NCI-H2029 treated with DMSO at 0.1 percent for 48 hours (cell line): ENCODE data around the gene TGFBR2.

ENCODE experiments used
- DNase-seq: peaks from one replicate; lab custom pipeline; 2025; lab: John Stamatoyannopoulos, UW

TGFBR2 gene

DNA sequence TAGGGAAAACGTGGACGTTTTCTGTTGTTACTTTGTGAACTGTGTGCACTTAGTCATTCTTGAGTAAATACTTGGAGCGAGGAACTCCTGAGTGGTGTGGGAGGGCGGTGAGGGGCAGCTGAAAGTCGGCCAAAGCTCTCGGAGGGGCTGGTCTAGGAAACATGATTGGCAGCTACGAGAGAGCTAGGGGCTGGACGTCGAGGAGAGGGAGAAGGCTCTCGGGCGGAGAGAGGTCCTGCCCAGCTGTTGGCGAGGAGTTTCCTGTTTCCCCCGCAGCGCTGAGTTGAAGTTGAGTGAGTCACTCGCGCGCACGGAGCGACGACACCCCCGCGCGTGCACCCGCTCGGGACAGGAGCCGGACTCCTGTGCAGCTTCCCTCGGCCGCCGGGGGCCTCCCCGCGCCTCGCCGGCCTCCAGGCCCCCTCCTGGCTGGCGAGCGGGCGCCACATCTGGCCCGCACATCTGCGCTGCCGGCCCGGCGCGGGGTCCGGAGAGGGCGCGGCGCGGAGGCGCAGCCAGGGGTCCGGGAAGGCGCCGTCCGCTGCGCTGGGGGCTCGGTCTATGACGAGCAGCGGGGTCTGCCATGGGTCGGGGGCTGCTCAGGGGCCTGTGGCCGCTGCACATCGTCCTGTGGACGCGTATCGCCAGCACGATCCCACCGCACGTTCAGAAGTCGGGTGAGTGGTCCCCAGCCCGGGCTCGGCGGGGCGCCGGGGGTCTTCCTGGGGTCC lies at the start of gene TGFBR2:
Gene TGFBR2 (plus strand): TSS at position 301 of the 731 bp plus-strand sequence. CDS start 283 bp downstream, at position 584.
- peak; percentile 64 for DNase-seq

DNA sequence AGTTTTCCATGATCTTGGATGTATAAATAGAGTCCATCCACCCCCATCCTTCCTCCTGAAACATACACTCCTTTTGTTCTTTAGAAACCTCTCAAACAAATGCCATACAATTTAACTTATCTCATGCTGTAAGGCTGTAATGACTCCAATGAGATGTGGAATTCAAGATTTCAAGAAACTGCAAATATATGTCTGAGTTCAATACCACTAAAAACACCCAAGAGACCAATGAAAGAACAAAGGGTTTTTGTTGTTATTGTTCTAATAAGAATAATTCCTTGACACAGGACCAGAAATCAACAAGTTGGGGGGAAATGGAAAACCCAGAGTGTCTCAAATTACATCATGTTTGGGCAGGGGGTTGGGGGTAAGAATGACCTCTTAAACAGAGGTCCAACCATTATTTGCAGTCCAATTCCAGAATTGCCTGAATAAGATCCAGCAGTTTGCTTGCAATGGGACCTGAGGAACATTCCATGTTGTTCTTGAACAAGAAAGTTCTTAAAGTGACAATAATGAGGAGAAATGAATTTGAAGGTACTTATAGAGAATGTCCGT lies 48.6 kb upstream of the TGFBR2 start:
- DNase-seq: no peak

DNA sequence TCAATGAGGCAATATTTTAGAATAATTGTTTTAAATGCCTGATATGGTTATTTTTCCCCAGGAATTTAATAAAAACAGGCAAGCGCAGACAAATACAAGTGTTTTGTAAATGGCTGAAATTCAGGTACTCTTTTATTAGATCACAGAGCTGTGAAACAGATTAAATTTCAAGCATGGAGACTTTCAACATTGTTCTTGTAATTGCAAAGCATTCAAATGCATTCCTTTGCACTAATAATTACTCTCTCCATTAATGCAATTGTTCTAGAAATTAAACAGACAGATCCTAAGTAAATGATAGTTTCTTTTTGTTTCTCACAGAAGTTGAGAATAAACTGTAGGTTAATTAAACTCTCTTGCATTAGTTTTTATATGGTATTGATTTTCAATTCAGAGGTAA lies 42.4 kb upstream of the TGFBR2 start:
- DNase-seq: no peak

DNA sequence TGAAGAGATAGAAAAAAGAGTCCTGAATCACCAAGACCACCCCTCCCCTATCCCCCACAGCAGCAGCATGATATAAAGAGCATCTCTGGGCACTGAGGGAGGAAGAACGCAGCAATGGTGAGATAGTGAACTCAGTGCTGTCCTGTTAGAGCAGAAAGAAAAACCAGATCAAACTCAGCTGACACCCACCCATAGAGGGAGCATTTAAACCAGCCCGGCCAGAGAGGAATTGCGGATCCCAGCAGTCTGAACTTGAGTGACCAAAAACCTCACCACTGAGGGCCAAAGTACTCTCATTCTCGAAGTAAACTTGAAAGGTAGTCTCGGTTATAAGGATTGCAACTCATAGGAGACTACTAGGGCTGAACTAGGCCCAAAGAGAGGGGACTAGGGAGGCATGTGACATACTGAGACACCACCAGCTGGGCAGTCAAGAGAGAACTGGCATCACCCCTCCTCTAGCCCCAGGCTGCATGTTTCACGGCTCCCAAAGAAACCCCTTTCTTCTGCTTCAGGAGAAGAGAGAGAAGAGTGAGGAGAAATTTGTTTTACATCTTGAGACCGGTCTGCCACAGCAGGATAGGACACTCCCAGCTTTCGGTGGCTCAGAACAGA lies 39.2 kb upstream of the TGFBR2 start:
- no peak for DNase-seq

DNA sequence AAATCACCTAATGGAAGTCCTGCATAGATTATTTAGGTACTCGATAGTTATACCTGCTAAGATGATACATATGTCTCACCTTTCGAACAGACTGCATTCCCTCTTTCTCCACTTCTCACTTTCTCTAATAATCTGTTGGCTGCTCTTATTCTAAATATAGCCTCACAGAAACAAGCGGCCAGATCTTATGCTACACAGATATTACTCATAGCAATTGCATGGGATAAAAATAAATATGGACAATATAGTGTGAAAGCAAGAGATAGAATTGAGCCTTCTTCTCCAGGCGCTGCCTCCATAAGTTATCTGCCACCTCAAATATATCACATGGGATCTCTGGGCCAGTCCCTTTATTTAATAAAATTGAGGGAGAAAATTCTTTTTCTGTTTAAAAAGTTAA lies 29.5 kb upstream of the TGFBR2 start:
- DNase-seq: no peak

DNA sequence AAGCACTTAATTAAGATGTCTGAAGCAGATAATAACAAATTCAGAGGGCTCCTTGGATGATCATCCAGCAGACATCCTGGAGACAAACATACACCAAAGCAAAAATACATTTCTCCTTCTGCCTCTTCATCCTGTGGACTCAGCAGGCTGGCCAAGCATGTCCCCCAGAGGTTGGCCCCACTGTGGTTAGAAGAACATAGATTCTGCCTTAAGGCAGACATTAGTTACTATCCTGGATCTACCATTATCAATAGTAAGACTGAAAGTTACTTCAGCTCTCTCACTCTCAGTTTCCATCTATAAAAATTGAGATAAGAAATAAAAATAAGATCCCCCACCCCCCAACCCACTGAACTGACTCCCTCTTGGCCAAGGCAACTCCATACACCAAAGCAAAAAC lies 28.6 kb upstream of the TGFBR2 start:
- DNase-seq: no peak

DNA sequence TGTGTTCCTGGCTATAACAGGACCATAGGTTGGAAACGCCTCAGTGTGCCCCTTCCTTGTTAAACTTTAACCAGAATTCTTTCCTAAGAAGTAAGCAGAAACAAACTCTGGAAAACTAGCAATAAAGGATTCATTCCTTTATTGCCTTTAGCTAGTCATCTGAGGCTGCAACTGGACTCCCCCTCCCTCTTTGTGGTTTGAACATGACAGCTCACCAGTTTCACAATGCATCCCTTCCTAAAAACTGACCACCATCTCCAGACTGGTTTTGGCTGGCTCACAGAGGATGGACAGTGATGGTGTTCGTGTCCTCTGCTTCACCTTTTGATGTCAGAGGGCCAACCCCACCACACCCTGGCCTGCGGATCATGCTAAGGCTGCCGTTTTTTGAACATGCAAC lies 27.9 kb upstream of the TGFBR2 start:
- no peak for DNase-seq

DNA sequence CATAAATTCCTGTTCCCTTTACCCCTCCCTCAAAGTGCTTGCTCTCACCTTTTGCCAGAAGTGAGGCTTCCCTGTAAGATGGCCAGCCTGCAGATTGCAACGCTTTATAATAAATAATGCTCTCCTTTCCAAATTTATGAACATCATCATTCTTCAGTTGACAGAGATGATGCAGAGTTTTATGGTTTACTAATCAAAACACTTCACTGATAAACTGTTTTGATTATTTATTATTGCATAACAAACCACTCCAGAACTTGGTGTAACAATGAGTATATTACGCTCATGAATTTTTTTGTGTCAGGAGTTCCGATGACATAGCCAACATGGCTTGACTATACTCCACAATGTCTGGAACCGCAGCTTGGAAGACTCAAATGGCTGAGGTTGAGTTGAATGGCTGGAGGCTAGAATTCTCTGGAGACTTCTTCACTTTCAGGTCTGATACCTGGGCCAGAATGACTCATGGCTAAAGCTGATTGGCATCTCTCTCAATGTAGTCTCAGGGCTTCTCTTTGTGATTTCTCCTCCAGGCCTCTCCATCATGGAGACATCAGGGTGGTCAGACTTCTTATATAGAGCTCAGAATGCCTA lies 27.3 kb upstream of the TGFBR2 start:
- no peak for DNase-seq

DNA sequence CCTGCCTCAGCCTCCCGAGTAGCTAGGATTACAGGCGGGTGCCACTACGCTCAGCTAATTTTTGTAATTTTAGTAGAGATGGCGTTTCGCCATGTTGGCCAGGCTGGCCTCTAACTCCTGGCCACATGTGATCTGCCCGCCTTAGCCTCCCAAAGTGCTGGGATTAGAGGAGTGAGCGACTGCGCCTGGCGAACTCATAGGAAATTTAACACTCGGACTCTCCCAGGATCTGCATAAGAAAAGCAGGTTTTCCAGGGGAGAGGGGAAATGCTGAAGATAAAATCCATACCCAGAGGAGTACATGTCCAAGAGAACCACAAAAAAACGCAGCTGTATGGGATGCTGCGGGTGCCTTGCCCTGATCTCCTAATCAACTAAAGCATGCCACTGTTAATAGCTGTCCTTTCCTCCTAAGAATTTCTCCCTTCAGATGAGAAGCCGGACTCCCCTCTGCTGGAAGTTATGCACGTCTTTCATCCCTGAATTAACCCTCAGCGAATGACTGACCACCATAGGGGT lies 25.3 kb upstream of the TGFBR2 start:
- no peak for DNase-seq

DNA sequence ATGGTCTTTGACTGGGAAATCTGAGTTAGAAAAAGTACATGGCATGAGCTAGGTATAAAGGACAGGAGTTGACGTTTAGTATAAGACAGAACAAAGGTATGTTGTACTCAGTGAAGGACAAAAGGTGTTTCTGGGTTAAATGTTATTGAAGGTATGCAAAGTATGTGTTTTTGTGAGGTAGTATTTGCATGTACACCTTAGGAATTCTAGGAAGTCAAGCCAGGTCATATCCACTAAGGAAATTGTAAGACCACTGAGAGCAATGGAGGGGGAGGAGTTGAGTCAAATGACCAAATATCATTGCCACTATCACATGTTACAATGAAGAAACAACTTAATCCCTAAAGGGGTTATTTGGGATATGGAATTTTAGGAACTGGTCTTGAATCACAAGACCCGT lies 24.4 kb upstream of the TGFBR2 start:
- no peak for DNase-seq

DNA sequence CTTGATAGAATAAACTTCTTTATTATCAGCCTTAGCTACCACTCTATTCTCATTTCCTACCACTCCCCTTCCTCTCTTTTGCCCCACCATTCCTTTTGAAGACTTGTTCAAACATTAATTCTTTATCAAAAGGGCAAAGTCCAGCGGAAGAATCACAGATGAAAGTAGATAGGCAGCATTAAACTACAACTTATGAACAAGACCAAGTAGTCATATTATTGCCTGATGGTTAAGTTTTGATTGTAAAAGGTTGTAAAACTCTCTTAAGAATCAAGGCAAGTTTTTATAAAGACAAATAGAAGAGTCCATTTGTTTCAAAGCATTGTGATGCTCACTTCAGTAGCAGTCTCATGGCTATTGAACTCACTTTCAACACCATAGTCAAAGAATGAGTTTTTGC lies 22.4 kb upstream of the TGFBR2 start:
- DNase-seq: no peak

DNA sequence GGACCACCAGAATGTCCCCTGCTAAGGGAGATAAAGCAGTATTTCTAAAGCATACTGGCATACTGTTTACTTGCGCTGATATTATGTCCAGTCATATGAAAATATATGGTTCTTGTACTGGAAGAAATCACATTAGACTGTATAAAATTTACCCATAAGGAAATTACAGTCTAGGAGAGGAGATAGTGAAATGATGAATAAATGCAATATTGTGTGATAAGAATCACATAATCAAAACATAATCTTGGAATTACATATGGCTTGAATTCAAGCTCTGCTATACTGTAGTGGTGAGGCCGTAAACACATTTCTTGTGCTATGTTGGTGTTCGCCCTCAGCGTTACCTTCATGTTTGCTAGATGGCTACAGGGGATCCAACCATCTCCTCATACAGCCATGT lies 20.7 kb upstream of the TGFBR2 start:
- DNase-seq: no peak

DNA sequence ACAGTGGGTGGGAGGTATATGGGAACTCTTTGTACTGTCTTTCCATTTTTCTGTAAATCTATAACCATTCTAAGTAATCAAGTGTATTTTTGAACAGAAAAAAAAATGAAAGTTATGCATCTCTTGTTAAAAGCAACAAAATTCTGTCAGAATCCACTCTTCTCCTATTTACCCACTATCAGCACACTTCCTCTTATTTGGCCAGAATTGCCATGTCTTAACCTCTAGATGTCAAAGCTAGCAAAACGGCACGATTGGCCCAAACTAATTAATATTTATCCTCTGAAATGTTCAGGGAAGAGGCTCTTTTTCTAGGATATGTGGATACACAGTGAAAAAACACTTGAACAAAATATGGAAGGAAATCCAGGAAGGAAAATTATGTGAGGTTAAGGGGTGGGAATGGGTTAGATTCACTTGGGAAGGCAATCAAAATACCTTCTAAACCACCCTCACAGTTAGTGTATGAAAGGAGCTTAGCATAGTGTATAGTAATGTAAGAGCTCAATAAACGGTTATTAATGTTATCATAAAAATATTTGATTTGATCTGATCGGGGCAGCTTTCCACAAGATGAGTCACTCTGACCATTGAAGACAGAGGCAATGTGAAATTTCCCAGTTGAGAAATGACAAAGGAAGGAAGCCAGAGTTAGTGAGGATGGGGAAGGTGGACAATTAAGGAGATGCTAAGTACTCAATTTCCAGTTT lies 20.1 kb upstream of the TGFBR2 start:
- DNase-seq: no peak

DNA sequence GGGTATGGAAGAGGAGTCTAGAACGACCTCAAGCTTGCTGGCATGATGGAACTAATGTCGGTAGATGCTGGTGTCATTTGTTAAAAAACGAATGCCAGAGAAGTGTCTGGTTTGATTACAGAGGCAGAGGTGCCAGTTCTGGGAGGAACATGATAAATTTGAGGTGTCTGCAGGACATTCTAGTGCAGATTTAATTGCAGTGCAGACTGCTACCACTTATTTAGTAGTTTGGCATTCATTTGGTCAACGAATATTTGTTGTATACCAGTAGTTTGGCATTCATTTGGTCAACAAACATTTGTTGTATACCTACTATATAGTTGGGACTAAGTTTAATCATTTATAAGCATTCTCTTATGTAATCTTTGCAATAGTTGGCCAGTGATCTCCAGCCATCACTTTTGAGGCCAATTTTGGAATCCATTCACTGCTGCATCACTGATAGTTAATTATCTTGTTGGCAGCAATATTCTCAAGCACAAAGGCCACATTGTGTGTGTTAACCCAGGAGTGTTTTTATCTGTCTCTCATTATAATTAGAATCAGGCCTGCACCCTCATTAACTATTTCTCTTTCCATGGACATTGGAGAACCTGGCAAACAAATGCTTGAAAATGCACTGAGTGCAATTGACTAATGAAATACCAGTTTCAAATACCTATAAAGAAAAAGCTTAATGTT lies 19.5 kb upstream of the TGFBR2 start:
- DNase-seq: no peak

DNA sequence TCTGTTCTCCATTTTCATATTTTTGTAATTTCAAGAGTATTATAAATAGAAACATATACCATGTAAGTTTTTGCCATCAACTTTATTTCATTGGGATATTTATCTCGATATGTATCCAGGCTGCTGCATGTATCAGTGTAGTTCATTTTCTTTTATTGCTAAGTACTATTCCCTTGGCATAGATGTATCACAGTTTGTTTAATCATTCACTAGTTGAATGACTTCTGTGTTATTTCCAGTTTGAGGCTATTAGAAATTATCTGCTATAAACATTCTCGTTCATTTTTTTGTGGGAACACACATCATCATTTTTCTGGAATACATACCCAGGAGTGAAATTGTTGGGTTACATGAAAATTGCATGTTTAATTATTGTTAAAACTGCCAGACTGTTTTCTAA lies 18.5 kb upstream of the TGFBR2 start:
- DNase-seq: no peak

DNA sequence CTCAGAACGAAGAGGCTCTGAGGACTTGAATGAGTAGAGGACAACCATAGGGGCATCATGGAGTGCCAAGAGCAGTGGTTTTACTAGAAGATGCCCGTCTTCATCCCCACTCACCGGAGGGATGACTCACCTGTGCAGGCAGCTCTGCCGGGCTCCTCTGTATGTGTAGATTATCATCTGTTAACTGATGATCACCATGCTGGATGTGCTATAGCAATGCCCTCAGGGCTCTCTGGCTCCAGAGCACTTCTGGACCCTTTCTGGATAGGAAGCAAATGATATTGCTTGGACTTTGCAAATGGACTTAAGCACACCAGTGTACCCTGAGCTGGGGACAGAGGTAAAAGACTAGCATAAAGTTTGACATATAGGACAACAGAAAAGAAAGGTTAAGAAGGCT lies 10.2 kb upstream of the TGFBR2 start:
- DNase-seq: no peak

DNA sequence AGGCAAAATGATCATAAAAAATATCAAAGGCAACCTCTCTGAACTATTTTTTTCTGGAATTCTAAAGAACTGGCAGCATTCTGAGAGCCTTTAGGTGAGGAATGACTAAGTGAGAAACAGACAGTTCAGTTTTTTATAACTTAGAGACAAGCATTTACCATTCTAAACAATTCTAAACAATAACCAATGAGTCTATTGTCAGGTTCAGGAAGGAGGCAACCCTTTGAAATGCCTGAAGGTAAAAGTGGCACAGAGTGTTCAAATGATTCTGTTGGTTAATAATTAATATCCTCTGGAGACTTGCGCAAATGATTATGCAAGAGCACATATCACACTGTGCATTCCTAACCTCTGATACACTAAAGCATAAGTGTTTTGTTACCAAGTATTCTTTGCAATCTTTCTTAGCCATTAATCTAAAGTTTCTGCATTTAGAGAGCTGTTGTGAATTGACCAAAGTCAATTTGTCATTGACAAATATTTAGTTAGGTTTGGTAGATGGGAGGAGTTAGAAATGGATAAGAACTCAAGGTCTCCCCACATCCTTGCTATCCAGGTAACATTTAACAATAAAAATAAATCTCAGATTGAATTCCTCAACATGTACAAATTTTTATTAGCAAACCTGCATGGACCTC lies 9.2 kb upstream of the TGFBR2 start:
- DNase-seq: no peak

DNA sequence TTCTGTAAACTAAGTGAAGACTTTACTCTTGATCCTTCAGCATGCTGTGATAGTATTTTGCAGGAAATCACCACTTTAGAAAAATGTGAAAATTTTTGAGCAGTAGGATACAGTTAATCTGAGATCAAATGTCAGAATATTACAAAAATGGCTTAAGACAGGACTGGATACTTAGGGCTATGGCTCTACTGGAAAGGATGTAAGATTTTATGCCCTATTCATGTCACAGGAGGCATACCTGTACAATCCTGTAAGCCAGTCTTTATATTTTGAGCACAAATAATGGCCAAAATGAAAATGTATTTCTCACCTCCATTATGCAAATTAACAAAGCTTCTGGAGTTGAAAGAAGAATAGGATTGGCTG lies 8.6 kb upstream of the TGFBR2 start:
- no peak for DNase-seq

DNA sequence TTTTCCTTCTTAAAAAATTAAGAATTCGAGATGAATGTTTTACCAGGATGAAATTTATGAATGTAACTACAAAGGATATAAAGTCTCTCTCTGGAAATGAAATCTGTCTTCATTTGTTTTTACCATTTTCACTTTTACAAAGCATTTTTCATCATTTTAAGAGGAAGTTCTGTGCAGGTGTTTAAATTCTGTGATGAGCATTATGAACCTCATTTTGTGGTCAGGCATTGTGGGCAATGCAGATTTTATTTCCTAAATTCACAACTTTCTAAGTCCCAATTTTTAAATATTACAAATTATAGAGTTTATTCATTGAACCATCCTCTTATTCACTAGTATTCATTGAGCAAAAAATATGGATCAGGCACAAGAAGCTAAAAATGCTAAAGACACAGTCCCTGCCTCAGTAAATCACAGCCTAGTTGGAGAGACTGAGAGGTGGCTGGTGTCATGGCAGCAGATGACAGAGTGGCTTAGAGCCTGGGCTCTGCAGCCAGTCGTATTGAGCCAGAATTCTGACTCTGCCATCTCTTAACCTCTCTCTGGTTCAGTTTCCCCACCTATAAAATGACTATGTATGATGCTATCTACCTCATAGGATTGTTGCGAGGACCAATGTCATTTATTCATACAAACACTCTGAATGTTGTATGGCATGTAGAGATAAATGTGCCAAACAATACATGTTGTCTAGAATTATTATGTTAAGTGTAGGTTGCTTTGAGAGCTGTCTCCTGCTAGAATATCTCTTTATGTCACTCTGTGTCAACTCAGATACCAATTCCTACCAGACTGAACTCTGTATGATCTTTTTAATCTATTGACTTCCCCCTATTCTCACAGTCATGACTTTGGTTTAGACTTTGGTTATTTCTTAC lies 7.5 kb upstream of the TGFBR2 start:
- DNase-seq: no peak

DNA sequence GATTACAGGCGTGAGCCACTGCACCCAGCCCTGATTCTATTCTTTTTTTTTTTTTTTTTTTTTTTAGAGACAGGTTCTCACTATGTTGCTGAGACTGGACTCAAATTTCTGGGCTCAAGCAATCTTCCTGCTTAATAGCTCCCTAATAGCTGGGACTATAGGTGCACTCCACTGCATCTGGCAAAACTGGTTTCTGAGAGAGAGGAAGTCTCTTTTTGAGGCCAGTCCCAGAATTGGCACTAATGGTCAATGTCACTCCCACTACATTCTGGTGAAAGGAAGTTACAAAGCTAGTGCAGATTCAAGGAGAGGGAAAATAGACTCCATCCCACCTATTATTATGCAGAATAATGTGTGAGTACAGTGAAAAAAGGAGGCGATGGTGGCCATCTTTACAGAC lies 5.8 kb upstream of the TGFBR2 start:
- no peak for DNase-seq
